ENCODE measurements around the gene SERPINA1. TPM values are rescaled to one million over a fixed set of nuclear protein-coding genes. Genes with fewer than 3 reads are reported as not detected.

The SERPINA1 gene
- total and polyA plus RNA-seq, 2 of the 13 experiments (the other 11 are each of a cell fraction or from before 2014, with no cell fraction given) = 3,266 to 11,015 TPM

DNA sequence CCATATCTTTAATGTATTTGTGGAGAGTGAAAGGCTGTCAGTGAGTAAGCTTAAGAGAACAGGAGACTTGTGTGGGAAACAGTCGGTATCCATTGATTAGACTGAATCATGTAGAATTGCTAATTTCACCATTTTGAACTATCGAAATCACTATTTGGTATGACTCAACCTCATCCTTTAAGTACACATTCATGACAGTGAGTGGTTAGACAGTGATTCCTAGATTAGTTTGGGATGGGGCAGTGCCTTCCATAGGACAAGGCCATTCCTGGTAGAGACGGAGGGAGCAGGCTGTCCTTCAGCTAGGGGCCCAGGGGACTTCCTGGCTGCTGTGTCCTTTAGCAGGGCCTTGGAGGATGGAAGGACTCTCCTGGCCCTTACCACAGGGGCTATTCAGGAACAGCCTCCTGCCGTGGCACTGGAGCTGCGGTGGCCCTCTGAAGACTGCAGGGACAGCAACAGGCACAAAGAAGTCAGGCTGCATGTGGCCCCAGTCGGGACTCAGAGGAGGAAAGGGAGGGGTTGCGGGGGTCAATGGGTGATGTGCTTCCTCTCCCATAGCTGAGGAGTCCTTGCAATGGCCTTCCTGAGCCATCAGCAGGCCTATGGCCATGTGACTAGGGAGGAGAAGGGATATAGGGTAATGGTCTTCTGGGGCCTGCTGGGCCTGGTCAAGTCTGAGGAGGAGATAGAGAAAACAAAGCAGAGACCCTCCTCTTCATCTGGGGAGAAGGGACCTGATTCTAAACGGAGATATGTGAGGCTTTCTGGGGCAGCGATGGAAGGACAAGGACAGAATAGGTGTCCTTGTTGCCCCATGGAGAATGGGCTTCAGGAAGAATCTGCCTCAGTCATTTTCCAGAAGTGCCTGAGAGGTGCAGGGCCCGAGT is 11.2 kb downstream of the SERPINA1 start (continued):
- TF ChIP-seq, protein P1, sequence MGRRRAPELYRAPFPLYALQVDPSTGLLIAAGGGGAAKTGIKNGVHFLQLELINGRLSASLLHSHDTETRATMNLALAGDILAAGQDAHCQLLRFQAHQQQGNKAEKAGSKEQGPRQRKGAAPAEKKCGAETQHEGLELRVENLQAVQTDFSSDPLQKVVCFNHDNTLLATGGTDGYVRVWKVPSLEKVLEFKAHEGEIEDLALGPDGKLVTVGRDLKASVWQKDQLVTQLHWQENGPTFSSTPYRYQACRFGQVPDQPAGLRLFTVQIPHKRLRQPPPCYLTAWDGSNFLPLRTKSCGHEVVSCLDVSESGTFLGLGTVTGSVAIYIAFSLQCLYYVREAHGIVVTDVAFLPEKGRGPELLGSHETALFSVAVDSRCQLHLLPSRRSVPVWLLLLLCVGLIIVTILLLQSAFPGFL (CRISPR knock-in tag; IDR thresholded peaks at IDR 0.05) = no peak
- TF ChIP-seq, protein P2, sequence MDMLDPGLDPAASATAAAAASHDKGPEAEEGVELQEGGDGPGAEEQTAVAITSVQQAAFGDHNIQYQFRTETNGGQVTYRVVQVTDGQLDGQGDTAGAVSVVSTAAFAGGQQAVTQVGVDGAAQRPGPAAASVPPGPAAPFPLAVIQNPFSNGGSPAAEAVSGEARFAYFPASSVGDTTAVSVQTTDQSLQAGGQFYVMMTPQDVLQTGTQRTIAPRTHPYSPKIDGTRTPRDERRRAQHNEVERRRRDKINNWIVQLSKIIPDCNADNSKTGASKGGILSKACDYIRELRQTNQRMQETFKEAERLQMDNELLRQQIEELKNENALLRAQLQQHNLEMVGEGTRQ (IDR thresholded peaks at IDR 0.05; ENCODE audit: low read depth, low read length) = no peak
- TF ChIP-seq, protein P2 (CRISPR knock-in tag; IDR thresholded peaks at IDR 0.05; ENCODE audit: borderline replicate concordance) = no peak
- TF ChIP-seq FOXA3 (CRISPR knock-in tag; IDR thresholded peaks at IDR 0.05) (peak; percentile 57), KDM1A (CRISPR knock-in tag; IDR thresholded peaks at IDR 0.05) (no peak), SALL2 (CRISPR knock-in tag; IDR thresholded peaks at IDR 0.05) (no peak), ZNF83 (CRISPR knock-in tag; IDR thresholded peaks at IDR 0.05; ENCODE audit: borderline replicate concordance) (no peak), NONO (IDR thresholded peaks at IDR 0.05) (no peak), NONO (CRISPR knock-in tag; conservative IDR thresholded peaks at IDR 0.05) (0 out of 2 replicates have a peak, but pooled peaks have one; percentile 50), ZFX (CRISPR knock-in tag; IDR thresholded peaks at IDR 0.05; ENCODE audit: low read depth) (peak; percentile 65), ZFP41 (CRISPR knock-in tag; IDR thresholded peaks at IDR 0.05; ENCODE audit: borderline replicate concordance) (no peak), TOPORS (CRISPR knock-in tag; IDR thresholded peaks at IDR 0.05) (no peak), NR2C2 (CRISPR knock-in tag; IDR thresholded peaks at IDR 0.05; ENCODE audit: borderline replicate concordance) (peak; percentile 35; the same call in 1 of the 2 replicates), PCBP2 (optimal IDR thresholded peaks at IDR 0.05; ENCODE audit: low read depth, low read length, poor library complexity, severe bottlenecking) (no peak)
- TF ChIP-seq, protein P3, sequence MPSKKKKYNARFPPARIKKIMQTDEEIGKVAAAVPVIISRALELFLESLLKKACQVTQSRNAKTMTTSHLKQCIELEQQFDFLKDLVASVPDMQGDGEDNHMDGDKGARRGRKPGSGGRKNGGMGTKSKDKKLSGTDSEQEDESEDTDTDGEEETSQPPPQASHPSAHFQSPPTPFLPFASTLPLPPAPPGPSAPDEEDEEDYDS (CRISPR knock-in tag; IDR thresholded peaks at IDR 0.05) = no peak
- TF ChIP-seq, protein P4, sequence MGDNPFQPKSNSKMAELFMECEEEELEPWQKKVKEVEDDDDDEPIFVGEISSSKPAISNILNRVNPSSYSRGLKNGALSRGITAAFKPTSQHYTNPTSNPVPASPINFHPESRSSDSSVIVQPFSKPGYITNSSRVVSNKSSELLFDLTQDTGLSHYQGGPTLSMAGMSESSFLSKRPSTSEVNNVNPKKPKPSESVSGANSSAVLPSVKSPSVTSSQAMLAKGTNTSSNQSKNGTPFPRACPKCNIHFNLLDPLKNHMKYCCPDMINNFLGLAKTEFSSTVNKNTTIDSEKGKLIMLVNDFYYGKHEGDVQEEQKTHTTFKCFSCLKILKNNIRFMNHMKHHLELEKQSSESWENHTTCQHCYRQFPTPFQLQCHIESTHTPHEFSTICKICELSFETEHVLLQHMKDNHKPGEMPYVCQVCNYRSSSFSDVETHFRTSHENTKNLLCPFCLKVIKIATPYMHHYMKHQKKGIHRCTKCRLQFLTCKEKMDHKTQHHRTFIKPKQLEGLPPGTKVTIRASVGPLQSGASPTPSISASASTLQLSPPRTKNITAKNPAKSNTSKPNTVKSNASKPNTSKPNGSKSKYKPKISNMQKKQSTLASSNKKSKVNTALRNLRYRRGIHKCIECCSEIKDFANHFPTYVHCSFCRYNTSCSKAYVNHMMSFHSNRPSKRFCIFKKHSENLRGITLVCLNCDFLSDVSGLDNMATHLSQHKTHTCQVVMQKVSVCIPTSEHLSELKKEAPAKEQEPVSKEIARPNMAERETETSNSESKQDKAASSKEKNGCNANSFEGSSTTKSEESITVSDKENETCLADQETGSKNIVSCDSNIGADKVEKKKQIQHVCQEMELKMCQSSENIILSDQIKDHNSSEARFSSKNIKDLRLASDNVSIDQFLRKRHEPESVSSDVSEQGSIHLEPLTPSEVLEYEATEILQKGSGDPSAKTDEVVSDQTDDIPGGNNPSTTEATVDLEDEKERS (CRISPR knock-in tag; IDR thresholded peaks at IDR 0.05) = no peak
- TF ChIP-seq, protein P5, sequence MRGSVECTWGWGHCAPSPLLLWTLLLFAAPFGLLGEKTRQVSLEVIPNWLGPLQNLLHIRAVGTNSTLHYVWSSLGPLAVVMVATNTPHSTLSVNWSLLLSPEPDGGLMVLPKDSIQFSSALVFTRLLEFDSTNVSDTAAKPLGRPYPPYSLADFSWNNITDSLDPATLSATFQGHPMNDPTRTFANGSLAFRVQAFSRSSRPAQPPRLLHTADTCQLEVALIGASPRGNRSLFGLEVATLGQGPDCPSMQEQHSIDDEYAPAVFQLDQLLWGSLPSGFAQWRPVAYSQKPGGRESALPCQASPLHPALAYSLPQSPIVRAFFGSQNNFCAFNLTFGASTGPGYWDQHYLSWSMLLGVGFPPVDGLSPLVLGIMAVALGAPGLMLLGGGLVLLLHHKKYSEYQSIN (CRISPR knock-in tag; IDR thresholded peaks at IDR 0.05; ENCODE audit: borderline replicate concordance) = no peak
- TF ChIP-seq, protein P6, sequence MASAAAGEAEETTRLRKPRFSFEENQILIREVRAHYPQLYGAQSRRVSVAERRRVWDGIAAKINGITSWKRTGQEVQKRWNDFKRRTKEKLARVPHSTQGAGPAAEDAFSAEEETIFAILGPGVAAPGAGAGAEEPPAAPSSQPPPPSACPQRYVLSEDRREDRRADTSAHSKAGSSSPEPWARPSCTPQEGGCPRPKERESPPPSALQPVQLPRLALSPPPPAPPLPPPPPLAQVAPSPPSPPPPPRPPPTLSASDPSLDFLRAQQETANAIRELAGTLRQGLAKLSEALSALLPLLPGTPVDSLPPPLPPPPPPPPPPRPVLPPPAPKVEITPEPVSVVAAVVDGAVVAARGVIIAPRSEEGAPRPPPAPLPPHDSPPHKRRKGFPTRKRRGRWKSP (CRISPR knock-in tag; IDR thresholded peaks at IDR 0.05) = no peak; the same call in 1 of the 2 replicates
- TF ChIP-seq, protein P7, sequence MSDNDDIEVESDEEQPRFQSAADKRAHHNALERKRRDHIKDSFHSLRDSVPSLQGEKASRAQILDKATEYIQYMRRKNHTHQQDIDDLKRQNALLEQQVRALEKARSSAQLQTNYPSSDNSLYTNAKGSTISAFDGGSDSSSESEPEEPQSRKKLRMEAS (IDR thresholded peaks at IDR 0.05) = peak; percentile 56; the same call in 1 of the 2 replicates
